Stimulated activated CD4-positive, alpha-beta T cell treated with anti-CD3 and anti-CD28 coated beads, TNF-alpha, amount 100 ng/mL, for 24 hours (primary cell): Measurements from ENCODE around the gene NOXRED1.

ENCODE experiments used
- DNase-seq, 3 experiments: peaks; one replicate each; pipeline ENCODE4 v3.0.0-alpha.2; 2020; ENCODE audit warnings: low read depth in 3 of 3

The NOXRED1 gene

GRCh38 chr14:77407158-77407557 lies 16.2 kb downstream of the NOXRED1 start:
- no peak for DNase-seq

DNA sequence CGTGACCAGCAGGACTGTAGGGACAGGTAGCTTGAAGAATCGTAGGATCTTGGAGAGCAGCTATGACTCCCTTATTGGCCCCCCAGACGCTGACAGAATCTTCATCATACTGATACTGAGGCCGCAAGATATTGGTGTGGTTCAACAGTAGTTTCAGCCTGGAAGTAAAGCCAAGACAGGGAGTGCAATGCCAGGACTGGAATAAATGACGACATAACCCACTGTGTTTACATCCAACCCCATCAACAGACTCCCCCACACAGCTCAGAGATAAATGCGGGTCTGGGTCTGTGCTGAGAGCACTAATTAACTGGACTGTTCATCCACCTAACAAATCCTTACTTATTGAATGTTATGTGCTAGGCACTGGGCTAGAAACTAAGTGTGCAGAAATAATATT lies 16.6 kb downstream of the NOXRED1 start:
- no peak for DNase-seq

DNA sequence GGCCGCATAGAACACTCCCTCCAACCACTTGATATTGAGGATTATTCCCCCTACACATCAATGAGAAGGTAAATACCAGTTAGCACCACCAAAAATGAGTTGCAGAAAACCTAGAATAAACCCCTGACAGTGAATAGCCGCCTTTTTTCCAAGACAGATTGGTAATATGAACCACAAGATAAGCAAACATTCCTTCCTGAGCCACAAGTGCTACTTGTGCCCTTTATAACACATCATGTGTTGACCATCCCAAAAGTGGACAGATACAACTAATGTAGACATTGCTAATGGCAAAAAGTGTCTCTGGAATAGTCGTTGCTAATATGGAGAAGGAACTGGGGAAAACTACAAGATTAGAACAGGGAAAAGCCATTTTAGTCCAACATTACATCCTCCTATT lies 17.2 kb downstream of the NOXRED1 start:
- DNase-seq = no peak

DNA sequence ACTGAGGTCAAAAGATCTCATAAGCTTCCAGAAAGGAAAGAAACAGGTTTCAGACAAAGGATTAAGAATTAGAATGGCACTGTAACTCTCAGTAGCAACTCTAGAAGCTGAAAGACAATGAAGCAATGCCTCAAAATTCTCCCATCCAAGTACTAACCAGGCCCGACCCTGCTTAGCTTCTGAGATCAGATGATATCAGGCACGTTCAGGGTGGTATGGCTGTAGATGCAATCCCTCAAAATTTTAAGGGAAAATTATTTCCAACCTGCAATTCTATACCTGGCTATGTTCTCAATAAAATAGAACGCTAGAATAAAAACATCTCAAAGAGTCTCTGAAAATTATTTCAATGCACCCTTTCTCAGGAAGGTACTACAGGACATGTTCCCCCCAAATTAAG lies 19.6 kb downstream of the NOXRED1 start:
- no peak for DNase-seq

GRCh38 chr14:77400216-77400615 lies 23.1 kb downstream of the NOXRED1 start:
- no peak for DNase-seq

GRCh38 chr14:77390188-77390587 lies 33.1 kb downstream of the NOXRED1 start:
- DNase-seq = no peak

- DNase-seq = no peak
These were observed 44.6 kb downstream of the NOXRED1 start for GRCh38 chr14:77378701-77379100.

- no peak for DNase-seq
These were observed 45.9 kb downstream of the NOXRED1 start for GRCh38 chr14:77377502-77377844.

GRCh38 chr14:77376771-77377501 lies 46.4 kb downstream of the NOXRED1 start, which contains the start of the genes SAMD15 and TMED8:
TSS of gene SAMD15 (plus strand) at chr14:77377379. CDS start at chr14:77377419, 40 bp downstream.
TSS of gene TMED8 (minus strand) at chr14:77377094. CDS start at chr14:77377053, 41 bp downstream.
- DNase-seq = peak; percentile 59 to 82 (median 62)

DNA sequence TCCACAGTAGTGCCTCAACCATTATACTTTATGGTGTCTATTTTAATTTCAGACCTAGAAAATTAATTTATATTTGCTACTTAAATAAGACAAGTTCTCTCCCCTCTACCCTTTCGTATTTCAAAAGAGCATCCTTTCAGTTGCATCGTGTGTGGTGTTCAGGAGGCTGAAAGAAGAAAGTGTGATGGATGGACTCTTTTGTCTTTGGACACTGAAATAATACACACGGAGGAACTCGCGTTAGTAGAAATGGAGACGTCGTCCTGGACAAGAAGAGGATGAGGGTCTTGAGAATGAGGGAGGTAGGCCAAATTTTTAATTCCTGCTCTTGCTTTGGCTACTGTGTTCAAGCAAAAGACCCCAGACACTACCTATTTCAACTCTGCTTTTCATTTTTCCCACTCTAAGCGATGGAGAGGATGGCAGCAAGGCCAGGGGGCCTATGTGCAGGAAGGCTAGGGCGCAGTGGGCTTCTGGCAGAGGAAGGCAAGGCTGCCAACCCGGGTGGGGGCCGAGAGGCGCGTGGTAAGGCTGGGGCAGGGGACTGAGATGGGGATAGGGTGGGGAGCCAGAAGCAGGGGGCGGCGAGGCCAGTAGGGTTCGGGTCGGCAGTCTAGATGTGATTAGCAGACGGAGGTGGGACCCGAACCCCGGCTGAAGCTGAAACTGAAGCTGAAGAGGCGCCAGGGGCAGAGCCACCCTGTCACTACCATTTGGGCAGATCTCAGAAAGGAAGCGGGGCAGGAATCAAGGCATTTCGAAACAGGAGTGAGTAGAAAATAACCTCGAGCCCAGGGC lies 47.2 kb downstream of the NOXRED1 start:
- peak in 2 of 3 experiments; percentile 11 to 29 for DNase-seq

DNA sequence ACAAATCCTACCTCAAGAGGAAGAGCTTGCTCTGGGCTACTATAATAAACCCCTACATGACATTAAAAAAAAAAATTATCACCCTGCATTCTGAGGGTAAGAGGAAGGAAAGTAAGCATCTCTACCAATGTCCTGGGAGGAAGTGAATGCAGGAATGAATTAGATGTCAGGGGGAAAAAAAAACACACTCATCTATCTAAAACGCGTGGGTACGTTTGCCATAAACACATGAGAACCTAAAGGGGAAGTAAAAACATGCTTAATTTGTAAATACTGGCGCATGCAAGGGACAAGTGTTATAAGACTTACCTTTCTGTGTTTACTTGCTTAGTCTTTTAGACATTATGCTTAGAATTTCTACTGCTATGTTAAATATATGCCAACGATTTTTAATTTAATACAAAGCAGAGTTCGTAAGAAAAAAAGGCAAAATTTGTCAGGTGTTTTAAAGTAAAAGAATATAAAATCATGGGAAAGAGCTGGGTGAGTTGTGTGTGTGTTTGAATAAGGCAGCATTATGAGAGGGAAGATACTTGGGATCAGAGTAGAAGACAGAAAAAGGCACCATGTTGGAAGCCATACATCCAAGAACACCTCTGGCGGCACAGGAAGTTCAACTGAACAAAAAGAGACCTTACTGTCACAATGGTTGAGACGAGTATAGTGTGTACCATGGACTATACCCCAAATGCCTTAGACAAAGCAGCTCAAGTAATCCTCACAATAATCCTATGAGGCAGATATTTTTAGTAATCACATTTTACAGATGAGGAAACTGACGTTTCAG lies 48.0 kb downstream of the NOXRED1 start:
- DNase-seq = no peak

- DNase-seq = no peak
These were observed 51.0 kb downstream of the NOXRED1 start for GRCh38 chr14:77372304-77372841.

GRCh38 chr14:77369285-77369684 lies 54.0 kb downstream of the NOXRED1 start:
- DNase-seq = no peak

DNA sequence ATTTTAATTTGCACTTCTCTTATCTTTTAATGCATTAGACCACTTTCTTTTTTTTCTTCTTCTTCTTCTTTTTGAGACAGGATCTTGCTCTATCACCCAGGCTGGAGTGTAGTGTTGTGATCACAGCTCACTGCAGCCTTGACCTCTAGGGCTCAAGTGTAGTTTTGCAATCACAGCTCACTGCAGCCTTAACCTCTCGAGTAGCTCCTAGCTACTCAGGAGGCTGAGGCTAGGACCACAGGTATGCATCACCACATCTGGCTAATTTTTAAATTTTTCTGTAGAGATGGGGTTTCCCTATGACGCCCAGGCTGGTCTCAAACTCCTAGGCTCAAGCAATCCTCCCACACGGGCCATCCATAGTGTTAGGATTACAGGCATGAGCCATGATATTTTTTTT lies 59.2 kb downstream of the NOXRED1 start:
- DNase-seq = no peak

- DNase-seq = no peak
These were observed 63.7 kb downstream of the NOXRED1 start for GRCh38 chr14:77359626-77360025.

- no peak for DNase-seq
These were observed 66.4 kb downstream of the NOXRED1 start for GRCh38 chr14:77356899-77357298.

DNA sequence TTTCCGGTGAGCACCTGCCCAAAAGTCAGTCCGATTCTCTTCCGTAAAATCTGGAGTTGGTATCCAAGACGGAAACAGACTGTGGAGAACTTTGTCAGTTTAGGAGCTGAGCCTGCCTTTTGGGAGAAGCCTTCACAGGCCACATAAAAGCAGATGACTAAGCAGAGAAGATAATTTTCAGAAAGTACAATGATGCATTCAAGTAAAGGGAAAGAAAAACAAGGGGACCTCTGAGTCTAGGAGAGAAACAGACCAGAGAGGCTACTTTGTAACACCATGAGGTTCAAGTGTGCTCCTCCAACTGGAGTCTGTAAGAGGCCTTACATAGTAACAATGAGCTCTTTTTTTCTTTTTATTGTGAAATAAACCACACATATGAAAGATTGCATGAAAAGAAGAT lies 67.5 kb downstream of the NOXRED1 start:
- DNase-seq = no peak

GRCh38 chr14:77353469-77354141 lies 69.7 kb downstream of the NOXRED1 start:
- DNase-seq = no peak

GRCh38 chr14:77347751-77348150 lies 75.6 kb downstream of the NOXRED1 start:
- DNase-seq = no peak

- DNase-seq = no peak
These were observed 76.8 kb downstream of the NOXRED1 start for GRCh38 chr14:77346495-77346894.

- no peak for DNase-seq
These were observed 78.8 kb downstream of the NOXRED1 start for GRCh38 chr14:77344377-77344996.
